Measurements from ENCODE around the gene PPARG.
"Not testable (repeated sequence)": the region's sequence is repeated elsewhere in the genome, so short reads cannot be mapped to it uniquely, and the experiment has no call there.

The PPARG gene

DNA sequence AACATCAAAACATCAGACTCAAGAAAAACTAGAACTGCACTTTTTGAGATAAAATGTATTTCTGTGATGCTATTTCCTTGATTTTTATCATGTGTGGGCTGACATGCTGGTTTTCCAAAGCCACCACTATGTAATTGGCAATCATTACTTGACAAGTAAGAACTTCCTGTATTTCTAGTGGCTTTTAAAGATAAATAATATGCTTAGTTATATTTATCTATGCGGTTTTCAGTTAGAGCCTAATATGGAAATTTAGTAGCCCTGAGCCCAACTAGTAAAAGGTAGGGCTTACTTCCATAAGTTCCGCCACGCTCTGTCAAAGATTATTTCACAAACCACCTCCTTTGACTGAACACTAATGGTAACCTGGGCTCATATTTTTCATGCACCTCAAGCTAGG is 91.6 kb downstream of the PPARG start:
- no peak for DNase-seq (ENCODE audit: low read depth)

DNA sequence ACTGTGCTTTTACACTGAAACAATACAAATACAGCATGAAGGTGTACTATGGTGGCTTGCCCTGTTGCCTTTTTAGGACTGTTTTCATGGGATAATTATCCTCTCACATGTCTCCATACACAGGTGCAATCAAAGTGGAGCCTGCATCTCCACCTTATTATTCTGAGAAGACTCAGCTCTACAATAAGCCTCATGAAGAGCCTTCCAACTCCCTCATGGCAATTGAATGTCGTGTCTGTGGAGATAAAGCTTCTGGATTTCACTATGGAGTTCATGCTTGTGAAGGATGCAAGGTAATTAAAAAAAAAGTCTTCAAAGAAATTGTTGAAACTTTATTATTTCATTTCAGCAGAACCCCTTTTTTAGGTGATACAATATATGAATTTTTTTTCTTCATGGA is 92.3 kb downstream of the PPARG start:
- DNase-seq (ENCODE audit: low read depth), result no peak

DNA sequence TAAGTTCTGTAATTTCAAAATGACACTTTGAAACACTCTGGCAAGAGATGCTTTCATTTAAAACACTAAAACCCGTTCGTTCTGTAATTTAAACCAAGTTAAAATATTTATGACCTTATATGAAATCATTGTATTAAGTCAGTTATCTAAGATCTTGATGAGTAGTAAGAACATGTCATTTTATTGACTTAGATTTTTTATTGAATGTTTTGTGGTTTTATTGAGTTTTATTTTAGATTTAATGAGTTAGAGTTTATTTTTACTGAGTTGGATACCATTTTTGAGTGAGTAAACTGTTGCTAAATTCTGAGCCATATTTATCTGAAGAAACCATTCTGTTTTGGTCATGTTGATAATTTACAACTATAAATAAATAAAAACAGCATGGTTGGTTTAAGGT is 94.3 kb downstream of the PPARG start:
- no peak for DNase-seq (ENCODE audit: low read depth)

DNA sequence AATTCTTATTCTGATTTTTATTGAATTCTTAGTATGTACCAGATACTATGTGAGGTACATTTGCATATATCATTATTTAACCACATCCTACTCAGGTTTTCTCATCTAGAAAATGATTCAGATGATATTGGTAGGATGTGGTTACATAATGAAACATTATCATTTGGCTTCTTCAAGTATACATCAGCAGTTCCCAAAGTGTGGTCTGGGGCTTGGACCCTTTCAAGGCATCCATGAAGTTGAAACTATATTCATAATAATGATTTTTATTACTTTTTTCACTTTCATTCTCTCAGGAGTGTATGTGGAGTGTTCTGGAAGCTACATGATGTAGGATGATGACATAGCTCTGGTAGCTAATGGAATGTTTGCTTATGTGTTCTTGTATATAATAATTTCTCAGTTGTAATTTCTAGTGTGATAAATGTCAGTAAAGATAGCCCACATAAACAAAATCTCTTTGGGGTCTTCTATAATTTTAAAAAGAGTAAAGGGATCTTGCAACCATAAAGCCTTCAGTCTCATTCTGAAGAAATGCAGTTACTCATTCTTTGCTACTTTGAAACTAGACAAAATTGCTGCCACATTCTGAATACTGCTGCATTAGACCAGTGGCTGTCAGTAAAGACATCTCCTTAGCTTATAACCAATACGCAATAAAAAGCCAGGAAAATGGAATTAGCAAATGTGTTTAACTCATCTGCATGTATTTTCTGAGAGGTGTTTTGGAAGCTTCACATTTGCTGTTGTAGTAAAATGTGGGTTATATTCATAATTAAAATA is 95.8 kb downstream of the PPARG start:
- DNase-seq (ENCODE audit: low read depth), result no peak

- not testable (repeated sequence) for DNase-seq (ENCODE audit: low read depth)
Observed at GRCh38 chr3:12386514-12387291, 97.8 kb downstream of the PPARG start.

DNA sequence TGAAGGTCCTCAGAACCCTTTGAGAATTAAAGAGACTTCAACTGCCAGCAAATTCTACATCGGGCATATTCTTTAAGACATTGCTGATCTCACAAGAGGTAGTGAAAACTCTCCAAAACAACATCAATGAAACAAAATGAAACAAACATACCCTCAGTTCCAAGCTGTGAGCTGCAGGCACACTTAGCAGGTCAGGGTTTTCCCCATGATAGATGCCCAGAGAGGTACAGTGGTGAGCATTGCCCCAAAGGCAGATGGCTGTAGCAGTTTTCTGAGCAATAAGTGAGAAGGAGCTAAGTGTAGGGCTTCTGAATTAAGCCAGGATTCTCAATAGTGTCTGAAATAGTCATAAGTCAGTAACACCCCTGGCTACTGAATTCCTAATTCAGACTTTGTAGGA is 99.3 kb downstream of the PPARG start:
- DNase-seq (ENCODE audit: low read depth), result no peak

DNA sequence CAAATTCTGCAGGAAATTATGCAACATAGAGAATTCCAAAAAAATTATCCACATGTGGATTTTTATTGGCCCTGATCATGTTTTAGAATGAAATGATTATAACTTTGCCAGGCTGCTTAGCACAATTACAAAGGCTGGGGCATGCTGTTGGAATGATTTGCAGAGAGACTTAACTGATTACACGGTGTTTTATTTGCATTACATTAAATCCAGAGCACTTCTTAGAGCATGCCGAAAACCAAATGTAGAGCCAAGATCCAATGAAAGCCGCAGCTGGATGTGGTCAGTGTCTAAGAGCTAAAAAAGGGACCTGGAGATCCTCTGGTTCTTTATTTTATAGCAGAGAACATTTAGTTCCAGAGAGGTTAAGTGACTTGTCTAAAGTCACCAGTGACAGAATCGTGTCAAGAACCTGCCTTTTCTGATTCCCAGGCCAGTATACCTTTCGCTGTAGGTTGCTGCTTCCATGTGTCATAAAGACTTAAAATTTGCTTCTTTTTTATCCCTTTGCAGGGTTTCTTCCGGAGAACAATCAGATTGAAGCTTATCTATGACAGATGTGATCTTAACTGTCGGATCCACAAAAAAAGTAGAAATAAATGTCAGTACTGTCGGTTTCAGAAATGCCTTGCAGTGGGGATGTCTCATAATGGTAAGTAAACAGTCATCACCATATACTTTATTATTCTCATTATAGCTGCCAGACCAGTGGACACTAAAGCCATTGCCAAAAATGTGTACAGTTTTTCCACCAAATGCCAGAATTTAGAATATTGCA is 103.4 kb downstream of the PPARG start:
- no peak for DNase-seq (ENCODE audit: low read depth)

DNA sequence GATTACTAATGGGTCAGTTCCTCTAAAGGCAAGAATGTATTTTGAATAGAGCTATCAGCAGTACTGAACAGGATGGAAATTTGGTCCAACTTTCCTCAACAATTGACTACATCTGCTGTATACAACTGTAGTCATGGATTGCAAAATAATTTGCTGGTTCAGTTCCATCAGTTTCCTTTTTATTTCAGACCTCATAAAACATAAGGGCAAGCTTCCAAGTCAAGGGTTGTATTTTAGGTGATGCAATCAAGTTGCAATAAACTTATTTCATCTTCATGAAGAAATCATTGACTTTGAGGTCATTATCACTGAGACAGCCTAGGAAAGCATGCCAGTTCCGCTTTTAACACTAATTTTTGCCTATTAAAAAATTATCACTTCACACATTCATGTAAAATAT is 105.0 kb downstream of the PPARG start:
- DNase-seq (ENCODE audit: low read depth), result peak; percentile 69

DNA sequence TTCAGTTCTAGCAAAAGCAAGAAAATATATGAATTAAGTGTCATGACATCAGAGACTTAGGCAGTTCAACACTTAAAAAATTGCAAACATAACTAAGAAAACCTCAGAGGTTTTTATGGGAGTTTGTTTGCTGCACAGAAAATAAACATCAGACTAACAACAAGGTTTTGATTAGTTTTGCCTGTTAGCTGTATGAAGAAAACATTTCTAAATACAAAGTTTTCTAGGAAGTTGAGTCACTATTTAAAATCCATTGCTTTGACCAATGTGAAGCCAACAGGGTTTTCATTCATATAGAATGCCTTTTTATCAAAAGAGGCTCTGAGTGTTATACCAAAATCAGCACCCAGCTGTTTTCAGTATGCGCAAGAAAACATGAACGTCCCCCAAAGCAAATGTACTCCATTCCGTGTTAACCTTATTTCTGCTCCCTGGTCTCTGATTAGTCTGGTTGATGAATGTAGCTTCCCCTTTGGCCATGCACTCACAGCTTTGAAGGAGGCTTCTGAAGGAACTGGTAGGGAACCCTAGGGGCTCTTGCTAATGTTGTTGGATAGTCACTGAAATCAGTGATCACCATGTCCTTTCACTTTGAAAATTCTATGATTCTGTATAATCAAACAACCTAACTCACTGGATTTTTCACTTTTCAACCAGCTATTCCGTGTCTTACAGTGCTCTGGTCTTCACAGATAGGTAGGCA is 105.8 kb downstream of the PPARG start:
- DNase-seq (ENCODE audit: low read depth), result no peak

- DNase-seq (ENCODE audit: low read depth), result peak; percentile 13
Observed at GRCh38 chr3:12395349-12396012, 106.6 kb downstream of the PPARG start.

GRCh38 chr3:12396471-12396870 is 107.6 kb downstream of the PPARG start:
- DNase-seq (ENCODE audit: low read depth), result no peak

DNA sequence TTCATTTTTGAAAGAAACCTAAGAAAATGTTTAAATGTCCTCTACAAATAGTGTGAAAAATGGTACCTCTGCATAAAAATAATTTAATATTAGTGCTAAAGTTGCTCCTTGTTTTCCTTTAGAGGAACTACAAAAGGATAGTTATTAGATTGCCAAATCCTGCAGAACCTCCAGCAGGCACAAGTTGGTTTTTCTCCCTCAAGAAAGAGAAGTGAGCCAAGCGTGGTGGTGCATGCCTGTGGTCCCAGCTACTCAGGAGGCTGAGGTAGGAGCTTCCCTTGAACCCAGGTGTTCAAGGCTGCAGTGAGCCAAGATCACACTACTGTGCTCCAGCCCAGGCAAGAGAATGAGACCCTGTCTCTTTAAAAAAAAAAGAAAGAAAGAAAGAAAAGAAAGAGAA is 110.4 kb downstream of the PPARG start:
- no peak for DNase-seq (ENCODE audit: low read depth)

DNA sequence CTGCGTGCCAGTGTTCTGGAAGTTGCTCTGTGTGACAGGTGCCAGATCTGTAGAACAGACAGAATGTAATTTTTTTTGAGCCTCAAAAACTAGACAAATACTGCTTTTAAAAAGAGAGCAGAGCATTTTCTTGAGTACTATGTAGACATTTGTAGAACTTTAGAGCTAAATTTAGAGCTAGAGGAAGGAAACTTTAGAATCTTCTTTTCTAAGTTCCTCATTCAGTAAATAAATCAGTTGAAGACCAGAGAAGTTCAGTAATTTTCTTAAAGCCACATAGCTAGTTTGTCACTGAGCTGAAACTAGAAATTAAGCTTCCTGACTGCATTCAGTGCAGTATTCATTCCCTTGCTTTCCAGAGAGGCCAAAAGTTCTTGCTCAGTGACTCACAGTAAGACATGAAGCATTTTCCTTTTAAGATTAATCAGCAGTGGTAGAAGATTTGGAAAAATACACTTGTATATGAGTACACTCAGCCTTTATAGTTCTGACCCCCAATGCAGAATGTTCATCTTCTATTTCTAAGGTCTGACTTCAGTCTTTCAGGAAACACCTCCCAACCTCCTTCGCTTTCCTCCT is 111.8 kb downstream of the PPARG start:
- DNase-seq (ENCODE audit: low read depth), result peak; percentile 67

DNA sequence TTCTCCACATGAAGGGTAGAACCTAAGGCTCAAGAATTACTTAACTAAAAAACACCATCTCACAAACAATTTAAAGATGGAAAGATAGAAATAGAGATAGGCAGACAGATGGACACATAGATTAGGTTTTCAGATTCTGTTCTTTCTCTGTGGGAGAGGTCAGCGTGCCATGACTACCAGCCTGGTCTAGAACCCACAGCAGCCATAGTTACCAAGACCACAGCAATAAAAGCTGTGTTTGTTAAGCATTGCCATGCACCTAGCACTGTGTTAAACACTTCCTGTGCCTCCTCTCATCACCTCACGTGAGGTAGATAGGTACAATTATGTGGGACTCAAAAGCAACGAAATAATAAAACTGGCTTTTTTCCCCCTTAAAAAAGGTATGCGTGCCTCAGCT is 112.3 kb downstream of the PPARG start:
- DNase-seq (ENCODE audit: low read depth), result no peak

- peak; percentile 79 for DNase-seq (ENCODE audit: low read depth)
Observed at GRCh38 chr3:12405432-12406272, 116.8 kb downstream of the PPARG start.

- DNase-seq (ENCODE audit: low read depth), result no peak
Observed at GRCh38 chr3:12408984-12409683, 120.3 kb downstream of the PPARG start.

- no peak for DNase-seq (ENCODE audit: low read depth)
Observed at GRCh38 chr3:12409684-12410596, 121.1 kb downstream of the PPARG start.

- no peak for DNase-seq (ENCODE audit: low read depth)
Observed at GRCh38 chr3:12413721-12414255, 124.9 kb downstream of the PPARG start.

All from EH (cell line).